Myocyte (in vitro differentiated cells): ENCODE results near the gene CNOT1. TPM values are rescaled to one million over a fixed set of nuclear protein-coding genes. Genes with fewer than 3 reads are reported as not detected.
"Not testable (repeated sequence)": the region's sequence is repeated elsewhere in the genome, so short reads cannot be mapped to it uniquely, and the experiment has no call there.

ENCODE experiments used
- DNase-seq: peaks from one replicate; pipeline ENCODE4 v3.0.0-alpha.2; 2012; ENCODE audit warnings: low read depth
- polyA plus RNA-seq: library from polyadenylated mRNA; unstranded; fragments of >200 nt; gene quantifications from one replicate; pipeline ENCODE4 v1.2.1, GENCODE V29; 2012; ENCODE audit warnings: missing spikeins
- total RNA-seq: library from RNA; depleted of rRNA; stranded (reverse); fragments of >200 nt; gene quantifications from 2 replicates; pipeline ENCODE4 v1.2.3, GENCODE V29; 2014

The CNOT1 gene
- 73.7 and 79.2 TPM in 2 replicates for total RNA-seq
- polyA plus RNA-seq = 55.3 TPM

DNA sequence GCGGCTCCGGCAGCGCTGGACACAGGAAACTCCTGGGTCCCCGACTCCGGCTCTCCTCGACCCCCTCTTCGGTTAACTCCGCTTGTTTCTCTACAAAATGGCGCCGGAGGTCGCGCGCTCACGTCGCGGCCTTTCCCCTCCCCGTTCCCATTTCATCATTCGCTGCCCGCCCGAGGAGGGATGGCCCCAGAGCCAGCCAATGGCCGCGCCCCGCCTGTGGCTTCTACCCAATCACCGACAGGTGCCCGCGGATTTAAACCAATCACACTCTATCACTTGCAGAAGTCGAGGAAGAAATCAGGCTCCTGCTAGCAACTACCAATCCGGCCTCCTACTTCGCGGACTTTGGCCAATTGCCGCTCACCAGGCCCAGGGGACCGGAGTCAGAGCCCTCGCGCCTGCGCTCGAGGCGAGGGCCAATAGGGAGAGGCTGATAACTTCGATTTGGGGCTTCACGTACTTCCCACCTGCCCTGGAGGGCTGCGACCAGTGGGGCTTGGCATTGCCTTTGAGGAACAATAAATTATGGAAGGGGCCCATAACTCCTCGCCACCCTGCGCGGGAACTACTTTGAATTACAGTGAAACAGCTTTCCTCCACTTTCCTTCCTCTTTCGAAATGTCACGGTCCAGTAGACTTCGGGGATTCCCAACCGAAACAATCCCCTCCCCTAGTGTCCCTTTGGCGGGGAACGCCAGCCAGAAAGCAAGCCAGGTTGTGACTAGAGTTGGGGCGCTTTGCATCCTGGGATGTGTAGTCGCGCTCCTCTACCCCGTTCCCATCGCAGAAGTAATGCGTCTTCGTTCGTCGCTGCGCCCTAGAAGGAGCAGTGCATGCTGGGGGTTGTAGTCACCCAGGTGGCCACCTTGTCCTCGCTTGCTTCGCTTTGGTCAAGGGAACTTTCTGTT, at the start of gene CNOT1:
Gene CNOT1 (minus strand): TSS at position 94 of the 908 bp plus-strand sequence. CDS start 30,489 bp downstream, outside the sequence.
- peak; percentile 100 for DNase-seq

DNA sequence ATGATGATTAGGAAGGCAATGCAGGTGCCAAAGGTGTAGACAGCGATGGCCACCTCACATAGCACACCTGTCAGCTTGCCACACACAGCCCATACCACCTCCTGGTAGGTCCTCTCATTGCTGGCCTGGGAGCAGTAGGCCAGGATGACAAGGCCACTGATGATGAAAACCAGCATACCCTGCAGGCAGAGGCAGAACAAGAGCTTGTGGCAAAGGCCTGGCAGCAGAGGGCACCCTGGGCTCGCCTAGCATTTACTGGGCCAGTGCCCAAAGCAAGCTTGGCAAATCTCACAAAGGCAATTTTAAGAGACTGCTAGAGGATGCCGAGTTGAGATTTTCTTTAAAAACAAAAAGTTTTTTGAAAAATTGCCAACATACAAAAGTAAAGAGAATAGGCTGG, 49.1 kb upstream of the CNOT1 start:
- DNase-seq = peak; percentile 18

DNA sequence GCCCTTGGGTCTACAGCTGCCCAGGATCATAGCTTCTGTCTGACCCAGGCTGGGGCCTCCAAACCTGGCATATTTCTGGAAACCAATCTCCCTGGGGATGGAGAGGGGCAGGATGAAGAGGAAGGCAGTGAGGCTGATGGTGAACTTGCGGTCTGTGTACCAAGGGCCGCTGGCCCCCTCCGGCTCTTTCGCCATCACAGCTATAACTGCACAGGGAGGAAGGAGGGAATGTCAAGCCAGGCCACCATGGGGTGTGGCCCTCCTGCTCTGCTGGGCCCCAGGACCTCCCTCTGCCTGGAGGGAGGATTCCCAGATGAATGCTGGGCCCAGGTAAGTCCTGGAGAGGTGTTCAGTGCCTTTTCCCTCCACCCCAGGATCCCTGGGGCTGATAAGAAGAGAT, 48.6 kb upstream of the CNOT1 start:
- DNase-seq = no peak

DNA sequence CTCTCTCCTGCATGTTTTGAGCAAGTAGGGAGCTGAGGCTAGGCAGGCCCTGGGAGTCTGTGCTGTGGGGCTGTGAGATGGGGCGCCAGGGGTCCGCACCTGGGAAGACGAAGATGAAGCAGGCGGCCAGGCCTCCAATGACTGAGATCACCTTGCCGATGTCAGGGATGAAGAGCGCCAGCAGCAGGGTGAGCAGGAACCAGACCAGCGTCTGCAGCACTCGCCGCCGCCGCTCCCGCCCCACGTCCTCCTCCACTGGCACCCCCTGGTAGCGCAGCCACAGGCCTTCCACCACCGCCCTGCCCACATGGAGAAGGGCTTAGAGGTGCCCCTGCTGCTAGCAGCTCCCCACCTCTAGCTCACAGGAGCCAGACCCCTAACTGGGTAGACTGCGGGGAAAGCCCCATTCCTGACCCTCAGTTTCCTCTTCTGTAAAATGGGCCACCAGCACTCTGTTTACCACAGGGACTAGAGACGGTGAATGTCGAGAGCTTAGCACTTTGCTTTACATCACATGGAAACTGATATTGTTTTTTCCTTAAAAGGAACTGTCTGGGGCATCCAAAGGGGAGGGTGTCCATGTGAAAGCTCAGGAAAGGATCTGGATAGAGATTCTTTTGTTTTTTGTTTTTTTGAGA, 41.4 kb upstream of the CNOT1 start:
- DNase-seq = no peak

- DNase-seq = no peak
Observed at GRCh38 chr16:58670177-58670576, 40.6 kb upstream of the CNOT1 start.

- DNase-seq = no peak
Observed at GRCh38 chr16:58665200-58665599, 35.6 kb upstream of the CNOT1 start.

- DNase-seq = peak; percentile 92
Observed at GRCh38 chr16:58661199-58661830, 31.7 kb upstream of the CNOT1 start.

DNA sequence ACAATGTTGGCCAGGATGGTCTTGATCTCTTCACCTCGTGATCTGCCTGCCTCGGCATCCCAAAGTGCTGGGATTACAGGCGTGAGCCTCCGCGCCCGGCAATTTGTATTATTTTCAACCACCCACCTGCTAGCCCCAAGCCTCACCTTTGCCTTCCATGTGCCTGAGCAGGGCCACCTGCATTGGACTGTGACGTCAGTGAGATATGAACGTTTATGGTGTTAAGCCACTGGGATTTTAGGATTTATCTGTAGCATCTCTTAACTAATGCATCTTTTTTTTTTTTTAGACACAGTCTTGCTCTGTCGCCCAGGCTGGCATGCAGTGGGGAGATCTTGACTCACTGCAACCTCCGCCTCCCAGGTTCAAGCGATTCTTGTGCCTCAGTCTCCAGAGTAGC, 30.3 kb upstream of the CNOT1 start:
- DNase-seq = not testable (repeated sequence)

GRCh38 chr16:58658796-58659211, 29.2 kb upstream of the CNOT1 start:
- DNase-seq = no peak

DNA sequence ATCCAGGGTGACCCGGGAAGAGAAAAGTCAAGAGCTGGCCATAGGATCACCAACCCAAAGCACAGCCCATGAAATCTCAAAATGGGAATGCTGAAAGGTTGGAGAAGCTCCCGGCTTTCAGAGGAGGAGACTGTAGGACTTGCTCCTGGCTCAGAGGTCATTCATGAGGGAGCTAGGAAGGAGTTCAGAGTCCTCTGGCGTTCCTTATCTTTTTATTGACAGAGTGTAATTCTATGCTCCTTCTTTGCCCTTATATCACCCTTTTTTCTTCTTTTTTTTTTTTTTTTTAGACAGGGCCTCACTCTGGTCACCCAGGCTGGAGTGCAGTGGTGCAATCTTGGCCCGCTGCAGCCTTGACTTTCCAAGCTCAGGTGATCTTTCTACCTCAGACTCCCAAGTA, 27.3 kb upstream of the CNOT1 start:
- DNase-seq = no peak

DNA sequence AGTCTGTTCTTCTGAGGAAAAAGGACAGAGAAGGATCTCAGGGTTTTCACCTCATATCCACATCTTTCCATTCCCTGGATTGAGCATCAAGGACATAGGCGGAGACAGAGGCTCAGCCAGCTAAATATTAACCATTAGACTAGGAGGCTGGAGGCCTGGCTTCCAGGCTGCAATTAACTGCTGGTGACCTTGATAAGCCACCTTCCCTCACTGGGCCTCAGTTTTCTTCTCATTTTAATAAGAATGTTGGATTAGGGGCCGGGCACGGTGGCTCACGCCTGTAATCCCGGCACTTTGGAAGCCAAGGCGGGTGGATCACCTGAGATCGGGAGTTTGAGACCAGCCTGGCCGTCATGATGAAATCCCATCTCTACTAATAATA, 25.6 kb upstream of the CNOT1 start:
- no peak for DNase-seq

DNA sequence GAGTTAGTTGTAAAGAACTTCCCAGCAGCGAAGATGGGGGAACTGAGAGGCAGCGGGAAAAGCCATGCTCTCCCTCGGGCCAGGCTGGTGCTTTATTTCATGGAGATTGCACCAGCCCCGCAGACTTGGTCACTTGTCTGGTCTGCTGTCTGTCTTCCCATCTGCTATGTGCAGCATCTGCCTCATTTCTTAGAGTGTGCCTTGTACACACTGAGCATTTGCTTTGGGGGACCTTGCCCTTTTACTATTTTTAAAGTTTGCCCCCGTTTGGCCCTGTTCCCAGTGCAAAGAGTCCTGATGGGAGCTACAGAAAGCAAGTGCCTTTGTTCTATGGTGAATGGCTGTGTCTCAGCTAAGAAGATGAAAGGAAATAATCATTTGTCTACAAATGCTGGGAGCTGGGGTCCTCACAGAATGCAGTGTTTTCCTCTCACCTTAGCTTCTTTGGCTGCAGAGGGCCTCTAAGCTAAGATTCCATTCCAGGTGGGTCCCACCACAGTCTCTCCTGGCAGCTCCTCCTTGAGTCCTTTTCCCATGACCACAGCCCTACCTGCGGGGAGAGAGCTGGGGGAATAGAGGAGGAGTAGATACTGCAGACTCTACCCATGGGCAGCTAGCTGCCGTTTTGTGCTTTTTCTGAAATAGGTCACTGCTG, 25.1 kb upstream of the CNOT1 start:
- DNase-seq = no peak

- peak; percentile 62 for DNase-seq
Observed at GRCh38 chr16:58652741-58653140, 23.1 kb upstream of the CNOT1 start.

DNA sequence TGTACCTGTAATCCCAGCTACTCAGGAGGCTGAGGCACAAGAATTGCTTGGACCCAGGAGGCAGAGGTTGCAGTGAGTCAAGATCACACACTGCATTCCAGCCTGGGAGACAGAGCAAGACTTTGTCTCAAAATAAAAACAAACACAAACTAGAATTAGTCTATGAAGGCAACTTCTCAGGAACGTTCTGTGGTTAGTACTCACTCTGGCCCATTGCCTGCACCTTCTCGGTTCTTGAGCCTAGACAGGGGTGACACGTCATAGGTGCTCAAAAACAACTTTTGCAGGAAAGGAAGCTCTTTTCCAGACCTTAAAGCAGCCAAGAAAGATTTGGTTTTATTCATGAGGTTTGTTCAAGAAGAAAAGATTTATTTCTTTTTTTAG, 22.3 kb upstream of the CNOT1 start:
- DNase-seq = no peak

DNA sequence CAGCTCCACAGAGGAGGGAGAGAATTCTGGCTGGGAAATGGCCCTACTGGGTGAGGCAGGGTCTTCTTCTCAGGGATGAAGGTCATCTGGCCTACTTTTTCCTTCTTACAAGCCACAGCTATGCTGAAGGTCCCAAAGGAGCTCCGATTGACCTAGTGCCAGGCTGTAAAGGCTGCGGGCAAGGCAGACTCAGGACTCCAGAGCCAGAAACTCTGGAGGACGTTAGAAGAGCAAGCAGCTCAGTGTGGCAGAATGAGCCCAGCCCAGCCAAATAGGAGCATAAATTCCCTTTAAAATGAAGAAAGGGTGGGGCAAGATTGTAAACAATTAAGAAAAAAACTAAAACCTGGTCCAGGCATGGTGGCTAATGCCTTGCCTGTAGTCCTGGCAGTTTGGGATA, 20.1 kb upstream of the CNOT1 start:
- no peak for DNase-seq

DNA sequence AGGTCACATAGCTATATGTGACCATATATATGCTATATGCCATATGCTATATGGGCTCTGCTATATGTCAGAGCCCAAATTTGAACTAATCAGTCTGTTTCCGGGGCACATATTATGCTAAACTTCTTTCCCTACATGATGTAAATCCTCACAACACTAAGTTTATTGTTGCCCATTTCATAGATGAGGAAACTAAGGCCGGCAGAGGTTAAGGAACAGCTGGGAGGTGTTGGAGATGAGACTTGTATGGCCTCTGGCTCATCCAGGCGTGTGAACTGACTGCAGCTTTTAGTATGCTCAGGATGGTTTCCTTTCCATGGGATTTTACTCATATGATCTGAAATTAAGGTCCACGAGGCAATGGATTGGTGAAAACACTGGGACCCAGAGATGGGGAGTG, 17.5 kb upstream of the CNOT1 start:
- DNase-seq = no peak

- no peak for DNase-seq
Observed at GRCh38 chr16:58644765-58645487, 15.3 kb upstream of the CNOT1 start.

- DNase-seq = no peak
Observed at GRCh38 chr16:58644108-58644507, 14.5 kb upstream of the CNOT1 start.

DNA sequence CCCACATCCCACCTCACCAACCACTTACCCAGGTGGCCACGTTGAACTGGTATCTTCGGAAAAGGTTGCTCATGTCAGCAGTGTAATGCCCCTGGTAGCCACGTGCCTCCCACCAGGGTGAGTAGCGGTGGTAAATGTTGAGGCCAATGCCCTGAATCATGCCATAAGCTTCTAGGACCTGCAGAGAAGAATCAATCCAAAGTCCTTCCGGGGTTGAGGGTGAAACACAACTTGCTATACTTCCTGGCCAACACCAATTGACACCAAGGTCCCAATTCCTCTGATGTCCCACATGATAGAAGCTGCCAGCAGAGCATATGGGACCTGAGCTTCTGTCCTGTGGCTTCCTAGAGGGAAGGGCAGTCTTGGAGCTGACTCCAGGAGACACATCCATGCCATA, 11.3 kb upstream of the CNOT1 start:
- DNase-seq = no peak

GRCh38 chr16:58639836-58640235, 10.2 kb upstream of the CNOT1 start:
- DNase-seq = no peak

- no peak for DNase-seq
Observed at GRCh38 chr16:58639230-58639629, 9.6 kb upstream of the CNOT1 start.
